ENCODE data around the gene SSC5D. TPM values are rescaled to one million over a fixed set of nuclear protein-coding genes. Genes with fewer than 3 reads are reported as not detected.

The SSC5D gene
- total RNA-seq, 1 donor from 2014 or later: 46.8 TPM

- Histone ChIP-seq H2AFZ (ENCODE audit: low read depth, low read length) (no peak overlapping the region), H3K36me3 (ENCODE audit: insufficient read depth, low read length) (no peaks in the 10 kb centered on the region), H3K4me2 (ENCODE audit: low read length) (peak overlapping the region; percentile 96), H4K20me1 (ENCODE audit: insufficient read depth, low read length) (no peaks in the 10 kb centered on the region), H3K27ac (ENCODE audit: low read depth, low read length) (peak overlapping the region; percentile 91), H3K4me3 (ENCODE audit: insufficient read depth, low read depth, low read length) (peak overlapping the region; percentile 71), H3K79me2 (ENCODE audit: insufficient read depth, low read length) (peaks cover 26% of the 10 kb centered on the region), H3K27me3 (ENCODE audit: insufficient read depth, low read length) (no peaks in the 10 kb centered on the region), H3K9ac (ENCODE audit: low read length) (peak overlapping the region; percentile 82), H3K4me1 (ENCODE audit: insufficient read depth, low read length) (peaks cover 49% of the 10 kb centered on the region), H3K9me3 (ENCODE audit: insufficient read depth, low read depth, low read length) (no peaks in the 10 kb centered on the region)
- no peaks in the 10 kb centered on the region for H3K9me3 Mint-ChIP-seq (ENCODE audit: unreplicated experiment)
- no peak for FAIRE-seq
- no peaks in the 10 kb centered on the region for H3K27me3 Mint-ChIP-seq (ENCODE audit: low read depth, unreplicated experiment)
- H3K36me3 Mint-ChIP-seq (ENCODE audit: low read depth, unreplicated experiment): peaks cover under 1% of the 10 kb centered on the region
- no peak for TF ChIP-seq EZH2 (IDR thresholded peaks at IDR 0.05; ENCODE audit: insufficient read depth, low read length)
- TF ChIP-seq, protein P1, sequence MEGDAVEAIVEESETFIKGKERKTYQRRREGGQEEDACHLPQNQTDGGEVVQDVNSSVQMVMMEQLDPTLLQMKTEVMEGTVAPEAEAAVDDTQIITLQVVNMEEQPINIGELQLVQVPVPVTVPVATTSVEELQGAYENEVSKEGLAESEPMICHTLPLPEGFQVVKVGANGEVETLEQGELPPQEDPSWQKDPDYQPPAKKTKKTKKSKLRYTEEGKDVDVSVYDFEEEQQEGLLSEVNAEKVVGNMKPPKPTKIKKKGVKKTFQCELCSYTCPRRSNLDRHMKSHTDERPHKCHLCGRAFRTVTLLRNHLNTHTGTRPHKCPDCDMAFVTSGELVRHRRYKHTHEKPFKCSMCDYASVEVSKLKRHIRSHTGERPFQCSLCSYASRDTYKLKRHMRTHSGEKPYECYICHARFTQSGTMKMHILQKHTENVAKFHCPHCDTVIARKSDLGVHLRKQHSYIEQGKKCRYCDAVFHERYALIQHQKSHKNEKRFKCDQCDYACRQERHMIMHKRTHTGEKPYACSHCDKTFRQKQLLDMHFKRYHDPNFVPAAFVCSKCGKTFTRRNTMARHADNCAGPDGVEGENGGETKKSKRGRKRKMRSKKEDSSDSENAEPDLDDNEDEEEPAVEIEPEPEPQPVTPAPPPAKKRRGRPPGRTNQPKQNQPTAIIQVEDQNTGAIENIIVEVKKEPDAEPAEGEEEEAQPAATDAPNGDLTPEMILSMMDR (IDR thresholded peaks at IDR 0.05; ENCODE audit: insufficient read depth, low read depth, low read length): no peak
- peaks cover 14% of the 10 kb centered on the region for H3K4me1 Mint-ChIP-seq (ENCODE audit: low read depth, unreplicated experiment)
- H3K27ac Mint-ChIP-seq (ENCODE audit: unreplicated experiment): peak overlapping the region; percentile 91
- peak overlapping the region; percentile 87 for H3K4me3 Mint-ChIP-seq (ENCODE audit: unreplicated experiment)
- DNase-seq (ENCODE audit: low read depth): no peak
Measured at GRCh38 chr19:55485439-55486011, 2.7 kb upstream of the SSC5D start.

GRCh38 chr19:55486043-55486970, 1.9 kb upstream of the SSC5D start:
- Histone ChIP-seq H2AFZ (ENCODE audit: low read depth, low read length) (no peak overlapping the region), H3K79me2 (ENCODE audit: insufficient read depth, low read length) (peaks cover 22% of the 10 kb centered on the region), H3K4me3 (ENCODE audit: insufficient read depth, low read depth, low read length) (peak overlapping the region; percentile 71), H3K4me1 (ENCODE audit: insufficient read depth, low read length) (peaks cover 49% of the 10 kb centered on the region), H3K36me3 (ENCODE audit: insufficient read depth, low read length) (no peaks in the 10 kb centered on the region), H3K4me2 (ENCODE audit: low read length) (peak overlapping the region; percentile 96), H3K9ac (ENCODE audit: low read length) (peak overlapping the region; percentile 82), H4K20me1 (ENCODE audit: insufficient read depth, low read length) (no peaks in the 10 kb centered on the region), H3K9me3 (ENCODE audit: insufficient read depth, low read depth, low read length) (no peaks in the 10 kb centered on the region), H3K27ac (ENCODE audit: low read depth, low read length) (peak overlapping the region; percentile 91), H3K27me3 (ENCODE audit: insufficient read depth, low read length) (no peaks in the 10 kb centered on the region)
- no peaks in the 10 kb centered on the region for H3K36me3 Mint-ChIP-seq (ENCODE audit: low read depth, unreplicated experiment)
- peaks cover 14% of the 10 kb centered on the region for H3K4me1 Mint-ChIP-seq (ENCODE audit: low read depth, unreplicated experiment)
- DNase-seq (ENCODE audit: low read depth) (no peak), FAIRE-seq (no peak)
- TF ChIP-seq, protein P1 (IDR thresholded peaks at IDR 0.05; ENCODE audit: insufficient read depth, low read depth, low read length): no peak
- no peak for TF ChIP-seq EZH2 (IDR thresholded peaks at IDR 0.05; ENCODE audit: insufficient read depth, low read length)
- no peaks in the 10 kb centered on the region for H3K9me3 Mint-ChIP-seq (ENCODE audit: unreplicated experiment)
- peak overlapping the region; percentile 87 for H3K4me3 Mint-ChIP-seq (ENCODE audit: unreplicated experiment)
- H3K27me3 Mint-ChIP-seq (ENCODE audit: low read depth, unreplicated experiment): no peaks in the 10 kb centered on the region
- H3K27ac Mint-ChIP-seq (ENCODE audit: unreplicated experiment): peak overlapping the region; percentile 98
